NCI-H2227 treated with DMSO at 0.1 percent for 48 hours (cell line): ENCODE data around the gene NEK1.
"Not testable (repeated sequence)": the region's sequence is repeated elsewhere in the genome, so short reads cannot be mapped to it uniquely, and the experiment has no call there.

Source experiments
- DNase-seq: peaks from one replicate; lab custom pipeline; 2025; lab: John Stamatoyannopoulos, UW

The NEK1 gene

GRCh38 chr4:169493164-169493524, 119.2 kb downstream of the NEK1 start:
- no peak for DNase-seq

- peak; percentile 7 for DNase-seq
Observed at GRCh38 chr4:169492436-169493163, 119.8 kb downstream of the NEK1 start.

- no peak for DNase-seq
Observed at GRCh38 chr4:169491211-169491610, 121.2 kb downstream of the NEK1 start.

GRCh38 chr4:169489306-169489705, 123.1 kb downstream of the NEK1 start:
- DNase-seq = no peak

GRCh38 chr4:169485791-169486742, 126.3 kb downstream of the NEK1 start:
- peak; percentile 2 for DNase-seq

- DNase-seq = no peak
Observed at GRCh38 chr4:169485086-169485485, 127.3 kb downstream of the NEK1 start.

- DNase-seq = no peak
Observed at GRCh38 chr4:169484485-169484884, 127.9 kb downstream of the NEK1 start.

- DNase-seq = no peak
Observed at GRCh38 chr4:169464080-169464479, 148.3 kb downstream of the NEK1 start.

- no peak for DNase-seq
Observed at GRCh38 chr4:169460081-169460480, 152.3 kb downstream of the NEK1 start.

GRCh38 chr4:169458575-169458974, 153.8 kb downstream of the NEK1 start:
- DNase-seq = no peak

GRCh38 chr4:169452644-169453043, 159.7 kb downstream of the NEK1 start:
- not testable (repeated sequence) for DNase-seq

- DNase-seq = not testable (repeated sequence)
Observed at GRCh38 chr4:169448935-169449334, 163.4 kb downstream of the NEK1 start.

GRCh38 chr4:169446824-169447223, 165.6 kb downstream of the NEK1 start:
- no peak for DNase-seq

- no peak for DNase-seq
Observed at GRCh38 chr4:169443748-169444147, 168.6 kb downstream of the NEK1 start.

GRCh38 chr4:169440446-169440845, 171.9 kb downstream of the NEK1 start:
- no peak for DNase-seq

GRCh38 chr4:169439244-169439643, 173.1 kb downstream of the NEK1 start:
- no peak for DNase-seq

GRCh38 chr4:169438057-169438480, 174.3 kb downstream of the NEK1 start:
- DNase-seq = no peak

GRCh38 chr4:169437299-169438047, 174.9 kb downstream of the NEK1 start:
- DNase-seq = no peak

- no peak for DNase-seq
Observed at GRCh38 chr4:169436734-169437133, 175.6 kb downstream of the NEK1 start.

GRCh38 chr4:169428376-169428775, 184.0 kb downstream of the NEK1 start:
- no peak for DNase-seq

GRCh38 chr4:169427727-169428126, 184.7 kb downstream of the NEK1 start:
- not testable (repeated sequence) for DNase-seq

- DNase-seq = no peak
Observed at GRCh38 chr4:169420291-169420690, 192.1 kb downstream of the NEK1 start.
